HEK293T (cell line): ENCODE data around the gene C14orf132.

Experiments used
- BHLHE40 ChIP-seq: fragments of 450-650 bp; IDR thresholded peaks from 2 replicates; pipeline ENCODE4 v1.6.1; 2016; ENCODE audit warnings: mild to moderate bottlenecking, moderate library complexity, borderline replicate concordance
- CTBP1 ChIP-seq: fragments of 450-650 bp; IDR thresholded peaks from 2 replicates; pipeline ENCODE4 v1.6.1; 2016; ENCODE audit warnings: borderline replicate concordance
- ELF4 ChIP-seq: fragments of 450-650 bp; IDR thresholded peaks from 2 replicates; pipeline ENCODE4 v1.6.1; 2017; ENCODE audit warnings: antibody characterized with exemption
- FOXA1 ChIP-seq: fragments of 450-650 bp; IDR thresholded peaks from 2 replicates; pipeline ENCODE4 v1.6.1; 2016; ENCODE audit warnings: mild to moderate bottlenecking
- FOXK2 ChIP-seq: fragments of 450-650 bp; IDR thresholded peaks from 2 replicates; pipeline ENCODE4 v1.6.1; 2016; ENCODE audit warnings: mild to moderate bottlenecking
- NFRKB ChIP-seq: fragments of 450-650 bp; IDR thresholded peaks from 2 replicates; pipeline ENCODE4 v1.6.1; 2016; ENCODE audit warnings: mild to moderate bottlenecking, moderate library complexity
- PKNOX1 ChIP-seq: fragments of 450-650 bp; IDR thresholded peaks from 2 replicates; pipeline ENCODE4 v1.6.1; 2016
- SP1 ChIP-seq: fragments of 450-650 bp; IDR thresholded peaks from 2 replicates; pipeline ENCODE4 v1.6.1; 2017
- TARDBP ChIP-seq: fragments of 450-650 bp; IDR thresholded peaks from 2 replicates; pipeline ENCODE4 v1.6.1; 2016
- ZNF384 ChIP-seq: fragments of 450-650 bp; IDR thresholded peaks from 2 replicates; pipeline ENCODE4 v1.6.1; 2016

- TF ChIP-seq FOXA1: no peak
- no peak for TF ChIP-seq PKNOX1
- TF ChIP-seq SP1: no peak
- no peak for TF ChIP-seq TARDBP
- TF ChIP-seq ELF4: no peak
- TF ChIP-seq BHLHE40: no peak
- no peak for TF ChIP-seq CTBP1
- no peak for TF ChIP-seq ZNF384
- TF ChIP-seq NFRKB: no peak
- no peak for TF ChIP-seq FOXK2
Measured at GRCh38 chr14:96108911-96109310, 69.7 kb downstream of the C14orf132 start.
